ENCODE measurements around the gene BBC3. TPM values are rescaled to one million over a fixed set of nuclear protein-coding genes. Genes with fewer than 3 reads are reported as not detected.
"Not testable (repeated sequence)": the region's sequence is repeated elsewhere in the genome, so short reads cannot be mapped to it uniquely, and the experiment has no call there.

Gene BBC3
- total RNA-seq, 1 donor from 2014 or later: 19.1 TPM

GRCh38 chr19:47255879-47256692 lies 25.1 kb upstream of the BBC3 start, which contains the start of gene CCDC9:
Gene CCDC9, plus strand, starts transcription at chr19:47256525. Its CDS starts 1,876 bp downstream, at chr19:47258401.
- no peaks in the 10 kb centered on the region for H3K27me3 Mint-ChIP-seq (ENCODE audit: low read depth)
- no peaks in the 10 kb centered on the region for H3K9me3 Mint-ChIP-seq
- H3K4me3 Mint-ChIP-seq: peak within 1 kb of the TSS; percentile 78
- no peak for TF ChIP-seq CTCF (IDR thresholded peaks at IDR 0.05; ENCODE audit: unreplicated experiment)
- H3K27ac Mint-ChIP-seq: peak within 1 kb of the TSS; percentile 99
- H3K36me3 Mint-ChIP-seq: peaks cover 26% of the 10 kb centered on the region
- DNase-seq (ENCODE audit: low spot score in 2 of 2, unreplicated experiment in 2 of 2): peak; percentile 92 to 94
- H3K4me1 Mint-ChIP-seq: peaks cover 24% of the 10 kb centered on the region

- TF ChIP-seq CTCF (IDR thresholded peaks at IDR 0.05; ENCODE audit: unreplicated experiment): no peak
- Mint-ChIP-seq H3K9me3 (no peaks in the 10 kb centered on the region), H3K27me3 (ENCODE audit: low read depth) (no peaks in the 10 kb centered on the region), H3K27ac (peak overlapping the region; percentile 21), H3K4me3 (no peak overlapping the region), H3K4me1 (peaks cover 19% of the 10 kb centered on the region), H3K36me3 (peaks cover 9% of the 10 kb centered on the region)
- no peak for DNase-seq (ENCODE audit: low spot score in 2 of 2, unreplicated experiment in 2 of 2)
These were observed 23.0 kb upstream of the BBC3 start for GRCh38 chr19:47253970-47254369.

GRCh38 chr19:47253467-47253881 lies 22.5 kb upstream of the BBC3 start:
- peaks cover 4% of the 10 kb centered on the region for H3K36me3 Mint-ChIP-seq
- no peak overlapping the region for H3K4me3 Mint-ChIP-seq
- no peaks in the 10 kb centered on the region for H3K9me3 Mint-ChIP-seq
- H3K4me1 Mint-ChIP-seq: peaks cover 14% of the 10 kb centered on the region
- no peak for TF ChIP-seq CTCF (IDR thresholded peaks at IDR 0.05; ENCODE audit: unreplicated experiment)
- no peak for DNase-seq (ENCODE audit: low spot score in 2 of 2, unreplicated experiment in 2 of 2)
- H3K27me3 Mint-ChIP-seq (ENCODE audit: low read depth): no peaks in the 10 kb centered on the region
- H3K27ac Mint-ChIP-seq: peak overlapping the region; percentile 79

- H3K27ac Mint-ChIP-seq: peak overlapping the region; percentile 79
These were observed 22.0 kb upstream of the BBC3 start for GRCh38 chr19:47253016-47253415.

GRCh38 chr19:47247308-47247990 lies 16.4 kb upstream of the BBC3 start:
- peak in 1 of 2 experiments; percentile 83 for DNase-seq (ENCODE audit: low spot score in 2 of 2, unreplicated experiment in 2 of 2)

More at GRCh38 chr19:47253016-47253415, 22.0 kb upstream of the BBC3 start:
- H3K27me3 Mint-ChIP-seq (ENCODE audit: low read depth); DNase-seq (ENCODE audit: low spot score in 2 of 2, unreplicated experiment in 2 of 2); H3K4me3 Mint-ChIP-seq; H3K9me3 Mint-ChIP-seq; H3K36me3 Mint-ChIP-seq: not testable (repeated sequence)
- H3K4me1 Mint-ChIP-seq: peaks cover 10% of the 10 kb centered on the region

More at GRCh38 chr19:47247308-47247990, 16.4 kb upstream of the BBC3 start:
- no peaks in the 10 kb centered on the region for H3K36me3 Mint-ChIP-seq
- H3K27me3 Mint-ChIP-seq (ENCODE audit: low read depth): no peaks in the 10 kb centered on the region
- no peaks in the 10 kb centered on the region for H3K9me3 Mint-ChIP-seq
- H3K4me3 Mint-ChIP-seq: no peak overlapping the region
- TF ChIP-seq CTCF (IDR thresholded peaks at IDR 0.05; ENCODE audit: unreplicated experiment): peak; percentile 99
- peak overlapping the region; percentile 89 for H3K27ac Mint-ChIP-seq
- peaks cover 12% of the 10 kb centered on the region for H3K4me1 Mint-ChIP-seq

Measured in mesothelial cell of epicardium (in vitro differentiated cells).